ENCODE results near the gene DCBLD1. TPM values are rescaled to one million over a fixed set of nuclear protein-coding genes. Genes with fewer than 3 reads are reported as not detected.

The DCBLD1 gene
- total and polyA plus RNA-seq, 2 experiments from 2014 or later: 3.5 to 16.5 TPM

GRCh38 chr6:117568831-117569410 lies 86.4 kb downstream of the DCBLD1 start:
- Histone ChIP-seq H3K4me1 (ENCODE audit: low read depth) (no peaks in the 10 kb centered on the region), H3K36me3 (peaks cover 55% of the 10 kb centered on the region), H3K27me3 (no peaks in the 10 kb centered on the region), H3K9me3 (ENCODE audit: low read depth) (no peaks in the 10 kb centered on the region), H3K27ac (no peak overlapping the region), H3K4me3 (no peak overlapping the region)
- no peak for DNase-seq (ENCODE audit: low read depth in 1 of 2, low spot score in 1 of 2)
- TF ChIP-seq, protein P1, sequence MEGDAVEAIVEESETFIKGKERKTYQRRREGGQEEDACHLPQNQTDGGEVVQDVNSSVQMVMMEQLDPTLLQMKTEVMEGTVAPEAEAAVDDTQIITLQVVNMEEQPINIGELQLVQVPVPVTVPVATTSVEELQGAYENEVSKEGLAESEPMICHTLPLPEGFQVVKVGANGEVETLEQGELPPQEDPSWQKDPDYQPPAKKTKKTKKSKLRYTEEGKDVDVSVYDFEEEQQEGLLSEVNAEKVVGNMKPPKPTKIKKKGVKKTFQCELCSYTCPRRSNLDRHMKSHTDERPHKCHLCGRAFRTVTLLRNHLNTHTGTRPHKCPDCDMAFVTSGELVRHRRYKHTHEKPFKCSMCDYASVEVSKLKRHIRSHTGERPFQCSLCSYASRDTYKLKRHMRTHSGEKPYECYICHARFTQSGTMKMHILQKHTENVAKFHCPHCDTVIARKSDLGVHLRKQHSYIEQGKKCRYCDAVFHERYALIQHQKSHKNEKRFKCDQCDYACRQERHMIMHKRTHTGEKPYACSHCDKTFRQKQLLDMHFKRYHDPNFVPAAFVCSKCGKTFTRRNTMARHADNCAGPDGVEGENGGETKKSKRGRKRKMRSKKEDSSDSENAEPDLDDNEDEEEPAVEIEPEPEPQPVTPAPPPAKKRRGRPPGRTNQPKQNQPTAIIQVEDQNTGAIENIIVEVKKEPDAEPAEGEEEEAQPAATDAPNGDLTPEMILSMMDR (IDR thresholded peaks at IDR 0.05; ENCODE audit: low read depth, low read length): no peak

DNA sequence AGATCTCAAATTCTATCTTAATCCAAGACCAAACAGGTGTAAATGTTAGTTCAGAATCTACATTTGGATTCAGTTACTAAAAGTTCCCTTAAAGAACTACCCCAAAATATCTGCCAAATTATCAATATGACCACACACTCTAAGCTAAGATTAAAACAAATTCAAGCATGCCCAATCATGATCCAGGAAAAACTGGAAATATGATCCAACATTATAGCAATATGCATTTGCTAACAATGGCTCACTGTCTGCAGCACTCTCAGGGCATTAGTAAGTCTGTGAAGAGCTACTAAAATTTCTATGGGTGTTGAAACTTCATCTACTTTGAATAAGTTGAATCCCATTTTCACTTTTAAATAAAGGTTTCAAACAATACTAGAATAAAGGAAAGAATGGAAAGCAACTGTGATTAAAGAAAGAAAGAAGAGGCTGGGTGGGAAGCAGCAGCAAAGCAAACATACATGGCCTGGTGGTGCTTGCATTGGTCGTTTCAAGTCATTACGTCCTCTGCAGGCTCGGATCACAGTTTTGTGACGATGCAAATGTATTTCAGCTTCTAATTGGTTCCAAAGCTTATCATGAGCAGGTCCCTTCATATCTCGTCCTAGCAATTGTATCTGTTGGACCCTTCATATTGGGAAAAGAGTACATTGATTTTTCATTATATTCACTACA lies 90.7 kb downstream of the DCBLD1 start:
- peaks cover 40% of the 10 kb centered on the region for H3K36me3 ChIP-seq
- H3K4me1 ChIP-seq (ENCODE audit: low read depth): no peaks in the 10 kb centered on the region
- no peaks in the 10 kb centered on the region for H3K9me3 ChIP-seq (ENCODE audit: low read depth)

DNA sequence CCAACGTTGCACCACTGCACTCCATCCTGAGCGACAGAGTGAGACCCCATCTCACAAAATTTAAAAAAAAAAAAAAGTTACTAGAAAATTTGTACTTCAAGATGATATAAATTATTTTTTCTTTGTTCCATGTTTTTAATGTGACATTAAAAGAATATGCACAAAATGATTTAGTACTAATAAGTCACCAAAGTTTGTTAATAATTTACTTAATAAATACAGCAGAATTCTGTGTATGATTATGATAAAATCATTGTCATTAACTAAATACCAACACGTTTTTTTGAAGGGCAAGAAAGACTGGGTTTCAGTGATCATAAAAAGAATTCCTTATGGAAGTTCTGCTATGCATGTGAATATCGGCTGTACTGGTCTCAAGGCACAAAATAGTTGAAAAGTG lies 91.7 kb downstream of the DCBLD1 start:
- H3K4me1 ChIP-seq (ENCODE audit: low read depth): no peaks in the 10 kb centered on the region
- TF ChIP-seq, protein P1 (IDR thresholded peaks at IDR 0.05; ENCODE audit: low read depth, low read length): no peak
- no peaks in the 10 kb centered on the region for H3K9me3 ChIP-seq (ENCODE audit: low read depth)
- no peak overlapping the region for H3K27ac ChIP-seq
- H3K36me3 ChIP-seq: peaks cover 29% of the 10 kb centered on the region
- no peak overlapping the region for H3K4me3 ChIP-seq
- DNase-seq (ENCODE audit: low read depth in 1 of 2, low spot score in 1 of 2): no peak
- no peaks in the 10 kb centered on the region for H3K27me3 ChIP-seq

More for the DNA sequence above, 90.7 kb downstream of the DCBLD1 start:
- no peak for DNase-seq (ENCODE audit: low read depth in 1 of 2, low spot score in 1 of 2)
- no peak overlapping the region for H3K4me3 ChIP-seq
- no peaks in the 10 kb centered on the region for H3K27me3 ChIP-seq
- H3K27ac ChIP-seq: no peak overlapping the region
- TF ChIP-seq, protein P1 (IDR thresholded peaks at IDR 0.05; ENCODE audit: low read depth, low read length): no peak

- Histone ChIP-seq H3K4me3 (no peak overlapping the region), H3K27ac (no peak overlapping the region), H3K9me3 (ENCODE audit: low read depth) (no peaks in the 10 kb centered on the region), H3K27me3 (no peaks in the 10 kb centered on the region), H3K36me3 (peaks cover 5% of the 10 kb centered on the region), H3K4me1 (ENCODE audit: low read depth) (no peaks in the 10 kb centered on the region)
- TF ChIP-seq, protein P1 (IDR thresholded peaks at IDR 0.05; ENCODE audit: low read depth, low read length): no peak
- no peak for DNase-seq (ENCODE audit: low read depth in 1 of 2, low spot score in 1 of 2)
Measured at GRCh38 chr6:117585647-117586046, 103.2 kb downstream of the DCBLD1 start.

DNA sequence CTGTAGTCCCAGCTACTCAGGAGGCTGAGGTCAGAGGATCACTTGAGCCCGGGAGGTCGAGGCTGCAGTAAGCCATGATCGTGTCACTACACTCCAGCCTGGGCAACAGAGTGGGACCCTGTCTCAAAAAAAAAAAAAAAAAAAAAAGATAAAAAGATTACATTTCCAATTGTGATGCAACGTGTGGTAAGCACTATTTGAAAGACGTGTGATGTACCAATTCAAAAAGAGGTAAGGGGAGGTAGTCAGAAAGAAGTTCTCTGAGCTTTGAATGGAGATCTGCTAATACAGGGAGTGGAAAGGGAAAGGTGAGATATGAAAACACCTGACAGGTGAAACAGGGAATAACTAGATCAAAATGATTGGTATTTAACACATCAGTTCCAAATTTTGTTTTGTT lies 108.0 kb downstream of the DCBLD1 start:
- TF ChIP-seq, protein P1 (IDR thresholded peaks at IDR 0.05; ENCODE audit: low read depth, low read length): no peak
- peaks cover 5% of the 10 kb centered on the region for H3K36me3 ChIP-seq
- H3K4me3 ChIP-seq: no peak overlapping the region
- H3K9me3 ChIP-seq (ENCODE audit: low read depth): no peaks in the 10 kb centered on the region
- no peaks in the 10 kb centered on the region for H3K27me3 ChIP-seq
- H3K27ac ChIP-seq: no peak overlapping the region
- DNase-seq (ENCODE audit: low read depth in 1 of 2, low spot score in 1 of 2): no peak
- no peaks in the 10 kb centered on the region for H3K4me1 ChIP-seq (ENCODE audit: low read depth)
